NCI-H2227 (cell line): ENCODE measurements around the gene SCAMP4.

Experiments
- DNase-seq: peaks from one replicate; lab custom pipeline; 2025; ENCODE audit not compliant: unreplicated experiment; lab: John Stamatoyannopoulos, UW

Gene SCAMP4, protein sequence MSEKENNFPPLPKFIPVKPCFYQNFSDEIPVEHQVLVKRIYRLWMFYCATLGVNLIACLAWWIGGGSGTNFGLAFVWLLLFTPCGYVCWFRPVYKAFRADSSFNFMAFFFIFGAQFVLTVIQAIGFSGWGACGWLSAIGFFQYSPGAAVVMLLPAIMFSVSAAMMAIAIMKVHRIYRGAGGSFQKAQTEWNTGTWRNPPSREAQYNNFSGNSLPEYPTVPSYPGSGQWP

DNA sequence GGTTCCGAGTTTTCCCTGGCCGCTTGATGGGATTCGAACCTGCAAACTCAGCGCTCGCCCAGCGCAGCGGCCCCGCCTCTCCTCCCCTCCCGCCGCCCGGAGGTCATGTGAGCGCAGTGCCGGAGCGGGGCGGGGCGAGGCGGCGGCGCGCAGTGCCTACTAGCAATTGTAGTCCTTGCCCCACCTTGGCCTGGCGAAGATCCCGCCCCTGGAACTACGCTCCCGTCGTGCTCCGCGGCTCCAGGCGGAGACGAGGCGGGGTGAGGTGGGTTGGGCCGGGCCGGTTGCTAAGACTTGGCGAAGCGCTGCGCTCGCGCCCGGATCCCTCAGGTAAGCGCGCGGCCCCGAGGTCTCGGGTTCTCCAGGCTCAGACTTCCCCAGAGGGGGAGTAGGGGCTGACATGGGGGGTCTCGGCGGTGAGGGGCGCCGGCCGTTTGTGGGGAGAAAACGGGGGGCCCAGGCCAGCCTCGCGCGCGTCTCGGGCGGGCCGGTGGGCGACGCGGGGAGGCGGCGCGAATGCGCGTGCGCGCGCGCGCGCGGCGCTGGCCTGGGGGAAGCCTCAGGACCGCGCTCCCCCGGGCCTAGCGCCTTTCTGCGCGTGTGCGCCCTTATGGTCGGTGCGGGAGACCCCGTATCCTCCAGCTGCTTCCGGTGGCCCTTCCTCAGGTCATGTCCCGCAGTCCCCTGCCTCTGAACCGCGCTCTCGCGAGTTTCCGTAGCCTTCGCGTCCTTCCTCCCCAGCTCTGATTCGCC is at the start of gene SCAMP4, which contains the start of gene ADAT3:
TSS of gene SCAMP4 (plus strand) at position 290 of the 753 bp plus-strand sequence. CDS start 9,621 bp downstream, outside the sequence.
TSS of gene ADAT3 (plus strand) at position 290 of the 753 bp plus-strand sequence. CDS start 6,649 bp downstream, outside the sequence.
- DNase-seq = peak; percentile 97

DNA sequence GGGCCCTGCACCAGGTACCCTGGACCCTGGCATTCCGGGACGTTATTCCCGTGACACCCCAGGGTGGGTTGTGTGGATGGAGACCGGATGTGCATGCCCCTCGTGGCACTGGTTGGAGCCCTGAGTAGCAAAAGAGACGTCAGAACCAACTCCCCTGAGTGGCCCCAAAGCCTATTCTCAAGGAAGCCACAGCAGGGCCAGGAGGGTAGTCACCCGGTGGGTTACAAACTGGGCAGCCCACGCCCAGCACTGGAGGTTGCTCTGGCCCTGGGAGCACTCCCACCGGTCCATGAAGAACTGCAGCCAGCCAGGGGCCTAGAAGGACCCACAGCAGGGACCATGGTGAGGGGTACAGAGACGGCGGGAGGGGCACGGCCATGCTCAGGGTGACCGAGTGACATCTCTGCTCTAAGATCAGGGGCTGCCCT is 49.4 kb upstream of the SCAMP4 start:
- no peak for DNase-seq

DNA sequence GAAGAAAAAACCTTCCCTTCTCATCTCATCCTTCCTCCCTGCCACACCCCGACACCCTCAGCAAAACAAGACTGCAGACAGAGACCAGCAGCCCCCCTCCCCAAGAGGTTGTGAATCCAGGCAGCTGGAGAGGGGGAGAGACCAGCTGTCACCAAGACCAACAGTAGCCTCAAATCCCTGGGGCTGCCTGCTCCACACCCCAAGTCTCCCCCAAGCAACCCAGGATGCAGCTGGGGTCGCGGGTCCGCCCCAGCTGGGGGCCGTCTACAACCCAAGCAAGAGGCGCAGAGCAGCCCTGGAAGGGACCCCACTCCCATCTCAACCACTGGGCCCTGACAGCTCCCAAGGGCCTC is 48.9 kb upstream of the SCAMP4 start:
- no peak for DNase-seq

DNA sequence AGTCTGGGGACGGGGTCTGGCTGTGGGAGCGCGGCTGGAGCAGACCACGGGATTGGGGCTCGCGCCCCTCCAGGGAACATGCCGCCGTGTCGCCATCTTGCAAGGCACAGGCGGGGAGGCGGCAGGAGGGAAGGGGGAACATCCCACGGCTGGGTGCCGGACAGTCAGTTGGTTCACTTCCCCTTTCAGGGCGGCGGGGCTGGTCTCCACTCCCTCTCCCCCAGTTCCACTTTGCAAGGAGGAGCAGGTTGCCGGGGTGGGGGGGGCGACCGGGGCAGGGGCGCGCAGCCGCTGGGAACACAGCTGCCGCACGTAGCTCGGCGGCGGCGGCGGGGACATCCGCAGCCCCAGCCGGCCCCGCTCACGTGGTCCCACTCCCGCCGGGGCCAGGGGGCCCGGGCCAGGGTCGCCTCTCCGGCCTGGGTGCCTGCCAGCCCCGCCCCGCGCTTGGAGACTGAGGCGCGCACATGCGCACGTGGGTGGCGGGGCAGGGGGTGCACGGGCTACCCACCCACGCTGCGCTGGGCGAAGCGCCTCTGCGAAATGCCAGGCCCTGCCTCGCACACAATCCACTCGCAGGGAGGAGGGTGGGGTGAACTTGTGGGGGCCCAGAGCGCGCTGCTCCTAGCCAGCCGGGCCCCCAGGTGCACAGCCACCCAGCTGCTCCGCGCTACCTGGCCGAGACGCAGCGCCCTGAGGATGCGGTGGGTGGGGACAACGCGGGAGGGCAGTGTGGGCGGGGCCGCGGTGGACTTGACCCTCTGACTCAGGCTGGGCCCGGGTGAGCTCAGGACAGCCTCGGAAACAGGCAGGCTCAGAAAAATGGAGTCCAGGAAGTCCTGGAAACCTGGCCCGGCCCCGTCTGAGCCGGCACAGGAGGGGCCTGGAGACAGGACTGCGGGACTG is 48.2 kb upstream of the SCAMP4 start:
- no peak for DNase-seq

DNA sequence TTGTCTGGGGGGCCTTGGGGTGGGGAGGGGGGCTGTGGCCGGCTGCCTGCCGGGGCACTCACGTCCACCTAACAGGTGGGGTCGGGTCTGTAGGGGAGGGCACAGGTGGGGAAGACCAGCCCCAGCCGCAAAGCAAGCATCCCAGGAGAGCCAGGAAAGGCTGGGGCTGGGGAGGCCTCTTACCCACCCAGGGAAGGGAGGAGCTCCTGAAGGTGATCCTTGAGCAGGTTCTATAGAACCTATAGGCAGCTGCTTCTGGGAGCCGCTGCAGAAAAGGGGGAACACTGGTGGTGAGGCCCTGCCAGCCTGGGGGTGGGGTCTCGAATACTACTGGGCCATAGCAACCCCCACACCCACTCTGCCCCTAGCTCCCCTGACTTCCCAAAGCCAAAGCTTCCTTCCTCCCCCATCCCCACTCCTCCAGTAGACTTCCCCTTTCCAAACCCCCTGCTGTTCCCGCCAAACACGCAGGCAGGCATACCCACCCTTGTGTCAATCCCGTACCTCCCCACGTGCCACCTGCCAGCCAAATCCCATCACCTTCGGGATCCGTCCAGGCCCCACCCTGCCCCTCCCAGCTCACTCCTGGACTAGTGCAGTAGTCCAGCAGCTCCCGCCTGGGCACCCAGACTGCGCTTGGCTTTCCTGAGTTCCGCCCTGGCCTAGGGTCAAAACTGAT is 47.4 kb upstream of the SCAMP4 start:
- DNase-seq = no peak

DNA sequence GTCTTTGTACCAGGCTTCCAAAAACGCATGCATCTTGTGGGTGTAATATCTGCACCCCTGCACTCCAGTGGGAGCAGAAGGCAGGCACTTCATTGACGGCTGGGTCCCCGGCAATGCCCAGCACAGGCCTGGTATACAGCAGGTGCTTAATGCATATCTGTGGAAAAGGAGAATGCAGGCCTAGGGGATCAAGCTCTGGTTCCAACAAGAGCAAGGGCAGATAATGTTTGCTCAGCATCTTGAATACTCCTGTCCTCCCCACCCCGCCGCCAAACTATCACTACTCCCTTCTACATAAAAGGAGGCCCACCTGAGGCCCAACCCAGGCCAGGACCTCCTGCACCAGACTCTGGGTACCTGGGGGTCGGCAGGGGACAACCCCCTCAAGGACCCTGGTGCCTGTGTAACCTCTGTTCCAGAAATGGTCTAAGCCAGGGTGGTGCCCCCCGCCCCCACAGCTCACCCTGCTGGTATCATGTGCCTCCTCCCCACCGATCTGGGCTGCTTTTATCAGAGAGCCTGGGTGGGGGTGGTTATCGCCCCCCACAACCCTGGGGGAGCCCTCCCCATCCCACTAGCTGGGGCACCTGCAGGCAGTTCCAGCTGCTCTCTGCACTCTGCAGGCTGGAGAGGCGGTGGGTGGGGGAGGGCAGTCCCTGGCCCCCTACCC is 46.7 kb upstream of the SCAMP4 start:
- DNase-seq = no peak

DNA sequence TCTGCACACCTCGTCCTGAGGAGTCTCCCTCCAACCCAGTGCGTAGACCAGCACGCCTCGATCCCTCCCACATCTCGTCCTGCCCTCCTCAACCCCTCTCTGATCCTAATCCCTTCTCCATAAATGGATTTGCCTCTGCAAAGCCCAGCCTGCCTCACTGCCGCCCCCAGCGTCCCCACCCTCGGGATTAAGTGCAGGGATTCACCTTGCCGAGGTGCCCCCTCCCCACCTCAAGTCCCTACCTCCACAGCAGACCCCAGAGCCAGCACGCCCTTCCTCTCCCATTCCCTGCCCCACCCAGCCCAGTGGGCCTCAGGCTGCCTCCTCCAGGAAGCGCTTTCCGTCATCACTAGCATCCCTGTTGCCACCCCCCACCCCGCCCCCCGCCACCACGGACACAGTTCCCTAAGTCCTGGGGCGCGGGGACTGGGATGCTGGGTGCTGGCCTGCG is 45.8 kb upstream of the SCAMP4 start:
- DNase-seq = no peak

DNA sequence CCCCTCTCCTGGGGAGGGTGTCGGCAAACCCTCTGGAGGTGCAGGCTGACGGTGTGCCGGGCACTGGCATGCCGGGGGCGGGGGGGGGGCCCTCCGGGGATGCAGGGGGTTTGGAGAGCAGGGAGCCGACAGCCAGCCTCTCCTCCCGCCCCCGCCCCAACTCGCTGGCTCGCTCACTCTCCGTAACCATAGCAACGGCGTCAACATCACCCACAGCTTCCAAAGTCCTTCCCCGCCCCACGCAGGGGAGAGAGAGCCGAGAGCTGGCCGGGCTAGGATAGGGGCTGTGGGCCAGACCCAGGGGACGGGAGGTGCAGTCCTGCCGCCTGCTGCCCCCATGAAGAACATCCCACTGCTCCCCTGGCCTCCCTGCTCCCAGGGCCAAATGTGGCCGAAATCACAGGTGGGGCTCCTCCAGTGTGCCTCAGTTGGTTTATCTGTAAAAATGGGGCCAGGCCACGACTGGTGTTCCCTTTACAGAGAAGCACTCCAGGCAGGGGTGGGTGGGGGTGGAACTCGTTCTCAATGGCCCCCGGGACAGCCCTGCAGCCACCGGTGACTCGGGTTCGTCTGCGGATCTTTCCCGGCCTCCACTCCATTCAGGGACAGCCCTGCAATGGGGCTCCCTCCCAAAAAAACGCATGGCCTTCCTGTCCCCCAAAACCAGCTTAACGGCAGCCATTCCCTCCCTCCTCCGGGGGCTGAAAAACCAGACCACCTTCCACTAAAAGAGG is 45.0 kb upstream of the SCAMP4 start:
- DNase-seq = peak; percentile 84

DNA sequence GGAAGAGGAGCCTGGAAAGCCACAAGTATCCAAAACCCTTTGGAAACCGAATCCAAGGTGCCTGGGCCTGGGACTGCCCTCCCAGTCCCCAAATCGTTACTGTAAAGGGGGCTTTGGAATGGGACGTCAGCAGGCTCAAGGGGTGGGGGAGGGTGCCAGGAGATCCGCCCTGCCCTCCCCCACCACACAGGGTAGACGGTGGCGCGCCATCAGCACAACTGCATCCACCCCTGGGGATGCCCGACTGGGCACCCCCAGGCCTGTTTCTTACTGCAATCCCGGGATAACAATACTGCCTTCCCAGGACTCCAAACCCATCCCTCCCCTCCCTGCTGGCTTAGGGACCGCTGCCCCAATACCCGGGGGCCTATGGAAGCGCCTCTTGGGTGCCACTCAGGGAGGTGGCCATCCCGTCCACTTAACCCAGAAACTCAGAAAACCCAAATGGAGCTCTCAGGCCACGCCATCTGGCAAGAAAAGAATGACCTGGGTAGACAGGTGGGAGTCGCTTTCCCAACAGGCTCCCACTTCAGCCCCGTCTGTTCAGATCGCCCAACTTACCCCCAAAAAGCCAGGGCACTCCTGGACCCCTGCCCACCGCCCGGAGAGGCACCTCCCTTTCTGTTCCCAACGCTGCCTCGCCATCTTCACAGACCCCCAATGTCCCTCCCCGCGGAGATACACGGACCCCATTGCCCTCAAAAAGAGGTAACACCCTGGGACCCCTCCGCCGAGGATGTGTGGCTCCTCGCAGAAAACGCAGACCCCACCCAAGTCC is 44.2 kb upstream of the SCAMP4 start:
- no peak for DNase-seq

DNA sequence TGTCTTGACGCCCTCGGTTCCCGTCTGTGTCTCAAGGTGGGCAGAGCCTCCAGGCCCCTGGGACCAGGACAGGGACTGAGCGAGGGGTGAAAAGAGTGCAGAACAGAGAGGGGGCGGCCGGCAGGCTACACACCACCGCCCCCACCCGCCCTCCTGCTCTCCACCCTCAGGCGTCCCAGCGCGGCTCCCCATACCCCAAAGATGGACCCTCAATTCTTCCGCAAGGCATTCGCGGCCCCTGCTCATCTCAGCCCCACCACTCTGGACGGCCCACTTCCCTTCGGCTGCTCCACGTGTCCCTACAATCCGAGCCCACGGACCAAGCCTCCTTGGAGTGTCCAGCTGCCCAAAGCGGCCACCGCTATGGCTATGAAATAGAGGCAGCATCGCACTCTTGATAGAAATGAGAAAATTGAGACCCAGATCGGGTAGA is 43.6 kb upstream of the SCAMP4 start:
- no peak for DNase-seq

DNA sequence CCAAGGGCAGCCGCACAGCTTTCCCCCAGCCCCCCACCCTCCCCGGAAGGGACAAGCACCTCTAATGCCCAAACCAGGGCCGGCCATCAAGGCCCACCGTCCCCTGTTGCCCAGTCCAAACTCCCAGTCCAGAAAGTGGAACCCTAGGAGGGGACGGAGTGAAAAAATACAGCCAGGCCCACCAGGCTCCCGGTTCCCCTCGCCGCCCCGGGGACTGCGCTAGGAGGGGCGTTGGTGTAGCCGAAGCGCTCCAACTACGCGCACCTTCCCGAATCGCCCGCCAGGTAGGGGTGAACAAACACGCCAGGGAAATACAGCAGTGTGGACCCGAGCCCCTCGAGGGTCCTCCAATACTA is 43.2 kb upstream of the SCAMP4 start:
- DNase-seq = no peak

DNA sequence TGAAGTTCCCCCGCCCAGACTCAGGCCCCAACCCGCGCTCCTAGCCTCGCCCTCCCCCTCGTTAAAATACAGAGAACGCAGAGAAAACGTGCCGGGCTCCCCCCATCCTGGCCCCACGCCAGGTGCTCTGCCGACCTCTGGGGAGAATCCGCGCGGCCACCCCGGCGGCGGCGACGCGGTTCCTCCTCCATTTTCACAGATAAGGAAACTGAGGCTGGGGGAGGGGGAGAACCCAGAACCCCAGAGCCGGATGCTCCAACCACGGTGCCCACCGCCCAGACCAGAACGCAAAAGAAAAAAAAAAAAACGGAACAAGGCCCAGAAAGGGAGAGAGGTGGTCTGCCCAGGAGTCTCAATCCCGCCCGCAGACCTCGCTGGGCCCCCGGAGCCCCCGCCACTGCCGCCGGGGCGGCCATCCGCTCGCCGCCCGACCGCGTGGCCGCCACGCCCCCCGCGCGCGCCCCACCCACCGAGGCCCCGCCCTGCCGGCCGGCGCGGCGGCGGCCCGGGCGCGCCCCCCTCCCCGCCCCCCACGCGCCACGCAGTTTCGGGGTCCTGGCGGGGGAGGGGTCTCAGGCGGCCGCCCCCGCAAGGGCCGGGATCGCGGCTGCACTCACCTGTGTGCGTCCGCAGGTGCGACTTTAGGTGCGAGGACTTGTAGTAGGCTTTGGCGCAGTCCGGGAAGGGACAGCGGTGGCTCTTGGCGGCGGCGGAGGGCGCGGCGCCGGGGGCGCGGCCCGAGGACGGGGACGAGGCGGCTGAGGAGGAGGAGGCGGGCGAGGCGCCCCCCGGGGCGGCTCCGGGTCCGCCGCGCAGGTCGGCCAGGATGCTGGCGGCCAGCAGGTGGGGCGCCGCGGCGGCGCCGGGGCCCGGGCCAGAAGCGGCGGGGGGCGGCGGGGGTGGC is 42.5 kb upstream of the SCAMP4 start:
- peak; percentile 51 for DNase-seq

DNA sequence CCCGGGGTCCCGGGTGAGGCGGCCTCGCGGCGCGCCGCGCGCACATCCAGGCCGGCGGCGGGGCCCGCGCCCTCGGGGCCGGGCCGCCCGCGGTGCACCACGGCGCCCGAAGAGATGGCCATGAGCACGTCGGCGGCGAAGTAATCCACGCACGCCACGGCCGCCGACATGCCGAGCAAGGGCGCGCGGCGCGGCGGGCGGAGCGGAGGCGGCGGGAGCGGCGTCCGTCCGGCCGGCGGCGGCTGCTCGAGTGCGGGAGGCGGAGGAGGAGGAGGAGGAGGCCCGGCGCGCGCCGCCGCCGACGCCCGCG is 41.9 kb upstream of the SCAMP4 start, which contains the start of gene KLF16:
TSS of gene KLF16 (minus strand) at position 252 of the 310 bp plus-strand sequence. CDS start at position 170, 82 bp downstream.
- DNase-seq = no peak

DNA sequence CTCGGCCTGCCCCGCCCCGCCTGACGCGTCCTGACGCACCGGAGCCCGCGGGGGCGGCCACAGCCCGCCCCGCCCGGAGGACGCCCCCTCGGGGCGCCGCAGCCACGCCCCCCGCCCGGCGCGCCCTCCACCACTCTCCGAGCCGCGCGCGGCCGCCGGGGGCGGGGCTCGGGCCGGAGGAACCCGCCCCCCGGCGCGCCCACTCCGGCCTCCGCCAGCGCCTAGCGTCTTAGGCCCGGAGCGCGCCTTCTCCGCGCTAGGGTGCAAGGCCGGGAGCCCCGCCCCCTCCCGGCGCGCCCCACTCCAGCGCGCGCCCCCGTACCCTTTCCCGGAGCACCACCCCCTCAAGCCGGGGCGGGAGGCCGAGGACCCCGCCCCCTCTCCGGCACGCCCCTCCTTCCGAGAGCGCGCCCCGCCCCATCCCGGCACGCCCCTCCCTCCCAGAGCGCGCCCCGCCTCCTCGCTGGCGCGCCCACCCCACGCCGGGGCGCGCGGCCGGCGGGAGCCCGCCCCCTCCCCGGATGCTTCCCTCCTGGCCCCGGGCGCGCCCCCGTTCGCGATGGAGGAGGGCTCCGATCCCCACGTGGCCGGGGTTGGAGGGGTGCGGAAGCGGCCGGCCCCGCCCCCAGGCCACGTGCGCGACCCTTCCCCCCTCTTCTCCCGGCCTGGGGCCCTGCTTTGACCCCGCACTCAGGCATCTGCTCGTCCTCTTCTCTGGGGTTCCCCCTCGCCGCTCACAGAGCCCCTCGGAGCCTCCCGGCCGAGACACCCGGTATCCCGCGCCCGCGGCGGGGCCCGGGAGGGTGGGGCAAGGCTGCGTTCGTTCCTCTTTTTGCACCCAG is 41.3 kb upstream of the SCAMP4 start:
- peak; percentile 96 for DNase-seq

DNA sequence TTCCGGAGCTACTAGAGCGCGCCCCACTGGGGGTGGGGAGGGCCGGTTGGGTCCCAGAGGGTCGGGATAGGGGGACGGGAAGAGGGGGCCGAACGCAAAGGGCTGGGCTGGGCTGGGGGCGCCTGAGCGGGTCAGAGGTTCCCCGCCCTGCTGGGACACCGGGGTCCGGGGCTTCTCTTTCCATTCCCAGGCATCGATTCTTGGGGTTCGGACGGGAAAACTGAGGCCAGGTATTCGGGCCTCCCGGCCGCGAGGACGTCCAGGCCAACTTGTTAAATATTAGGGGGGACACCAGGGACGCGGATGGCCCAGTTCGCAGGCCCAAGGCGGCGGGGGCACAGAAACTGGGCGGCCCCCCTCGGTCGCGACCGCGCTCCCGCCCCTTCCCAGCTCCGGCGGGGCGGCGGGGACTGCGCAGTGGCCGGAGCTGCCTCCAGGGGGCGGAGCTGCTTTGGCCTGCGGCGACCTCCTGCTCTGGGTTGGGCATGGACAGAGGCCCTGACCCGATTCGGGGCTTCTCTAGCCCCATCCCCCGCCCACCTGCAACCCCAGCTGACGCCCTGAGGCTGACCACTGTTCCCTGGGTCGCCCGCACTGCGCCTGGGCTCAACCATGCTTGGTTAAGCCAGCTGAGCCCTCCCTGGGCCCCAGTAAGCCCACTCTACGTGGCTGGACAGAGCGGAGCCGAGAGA is 40.6 kb upstream of the SCAMP4 start:
- DNase-seq = peak; percentile 65
